CD14-positive monocyte (primary cell): ENCODE results near the gene HAO1. TPM values are rescaled to one million over a fixed set of nuclear protein-coding genes. Genes with fewer than 3 reads are reported as not detected.

Experiments used
- DNase-seq, 3 donors: peaks; one replicate each; pipeline ENCODE4 v3.0.0-alpha.2; 2011 to 2022
- H2AFZ ChIP-seq: 2 replicates; pipeline ENCODE4 v1.6.0; 2012; ENCODE audit warnings: mild to moderate bottlenecking, low read depth, low read length, inconsistent platforms; ENCODE audit not compliant: insufficient read depth, poor library complexity, severe bottlenecking
- H3K27ac ChIP-seq, 2 donors: 1 replicate in 1 of 2; 2 replicates in 1 of 2; pipeline ENCODE4 v1.5.1; 2012 to 2013; ENCODE audit warnings: low read length in 2 of 2, control low read depth in 1 of 2, inconsistent platforms in 1 of 2, low read depth in 1 of 2, mild to moderate bottlenecking in 1 of 2
- H3K27me3 ChIP-seq, 2 donors: one replicate each; pipeline versions ENCODE4 v1.6.0 to v1.6.1; 2011 to 2013; ENCODE audit warnings: low read length in 2 of 2; ENCODE audit not compliant: control insufficient read depth in 2 of 2, insufficient read depth in 2 of 2
- H3K36me3 ChIP-seq, 2 donors: replicated peaks in 1 of 2; 1 replicate in 1 of 2; 2 replicates in 1 of 2; pipeline versions ENCODE4 v1.5.1 to v1.6.1; 2012 to 2013; ENCODE audit warnings: low read length in 2 of 2, control low read depth in 1 of 2, inconsistent platforms in 1 of 2, mild to moderate bottlenecking in 1 of 2; ENCODE audit not compliant: insufficient read depth in 2 of 2, control insufficient read depth in 1 of 2
- H3K4me1 ChIP-seq, 2 donors: 1 replicate in 1 of 2; 2 replicates in 1 of 2; pipeline versions ENCODE4 v1.5.1 to v1.6.1; 2012 to 2013; ENCODE audit warnings: low read length in 2 of 2, control low read depth in 1 of 2, inconsistent platforms in 1 of 2, mild to moderate bottlenecking in 1 of 2, moderate library complexity in 1 of 2; ENCODE audit not compliant: insufficient read depth in 2 of 2, control insufficient read depth in 1 of 2
- H3K4me2 ChIP-seq: replicated peaks from 2 replicates; pipeline ENCODE3; 2012; ENCODE audit warnings: low read length, moderate library complexity, mild to moderate bottlenecking; ENCODE audit not compliant: poor library complexity, severe bottlenecking; ENCODE audit errors: extremely low read depth
- H3K4me3 ChIP-seq, 3 experiments: fragments of 200-600 bp in 1 of 3; sonication (generic) in 1 of 3; replicated peaks in 1 of 3; 1 replicate in 2 of 3; 2 replicates in 1 of 3; pipeline ENCODE4 v1.5.1; 2011 to 2013; ENCODE audit warnings: low read length in 3 of 3, mild to moderate bottlenecking in 3 of 3, control low read depth in 2 of 3, low read depth in 2 of 3, inconsistent platforms in 1 of 3, moderate library complexity in 1 of 3
- H3K79me2 ChIP-seq: 2 replicates; pipeline ENCODE4 v1.6.0; 2012; ENCODE audit warnings: mild to moderate bottlenecking, control low read depth, inconsistent platforms, low read length, moderate library complexity; ENCODE audit not compliant: insufficient read depth
- H3K9ac ChIP-seq: 2 replicates; pipeline ENCODE4 v1.6.0; 2017; ENCODE audit warnings: low read length, mild to moderate bottlenecking; ENCODE audit not compliant: insufficient read depth, poor library complexity, severe bottlenecking
- H3K9me3 ChIP-seq, 2 donors: replicated peaks in 1 of 2; 1 replicate in 1 of 2; 2 replicates in 1 of 2; pipeline versions ENCODE4 v1.5.1 to v1.6.1; 2012 to 2013; ENCODE audit warnings: low read length in 2 of 2, control low read depth in 1 of 2; ENCODE audit not compliant: control insufficient read depth in 1 of 2, insufficient read depth in 1 of 2
- H4K20me1 ChIP-seq: 2 replicates; pipeline ENCODE4 v1.6.0; 2012; ENCODE audit warnings: mild to moderate bottlenecking, low read length, control low read depth, moderate library complexity; ENCODE audit not compliant: insufficient read depth
- H3K27ac Mint-ChIP-seq, 7 donors: one replicate each; pipeline ENCODE4 v1.8.0; 2020; ENCODE audit warnings: mild to moderate bottlenecking in 7 of 7, mixed read lengths in 7 of 7, moderate library complexity in 6 of 7, inconsistent platforms in 2 of 7
- H3K27me3 Mint-ChIP-seq, 3 donors: one replicate each; pipeline ENCODE4 v1.8.0; 2021 to 2022; ENCODE audit warnings: low read depth in 3 of 3, mild to moderate bottlenecking in 3 of 3, mixed read lengths in 3 of 3, moderate library complexity in 3 of 3, inconsistent platforms in 1 of 3
- H3K36me3 Mint-ChIP-seq, 2 donors: one replicate each; pipeline ENCODE4 v1.8.0; 2020; ENCODE audit warnings: mixed read lengths in 2 of 2, inconsistent platforms in 1 of 2, mild to moderate bottlenecking in 1 of 2
- H3K4me1 Mint-ChIP-seq: one replicate; pipeline ENCODE4 v1.8.0; 2020; ENCODE audit warnings: mild to moderate bottlenecking, mixed read lengths
- H3K4me3 Mint-ChIP-seq, 2 donors: one replicate each; pipeline ENCODE4 v1.8.0; 2020; ENCODE audit warnings: mild to moderate bottlenecking in 2 of 2, mixed read lengths in 2 of 2, moderate library complexity in 1 of 2
- H3K9me3 Mint-ChIP-seq, 7 donors: one replicate each; pipeline ENCODE4 v1.8.0; 2020 to 2022; ENCODE audit warnings: mixed read lengths in 7 of 7, mild to moderate bottlenecking in 6 of 7, moderate library complexity in 6 of 7, inconsistent platforms in 2 of 7
- WGBS: methylation state at CpG from one replicate; pipeline ENCODE4 v1.1.5; 2013; ENCODE audit warnings: missing lambda C conversion rate; ENCODE audit not compliant: insufficient coverage; 5-methylcytosine and 5-hydroxymethylcytosine counted together
- intact Hi-C, 2 donors: fragments of 100-400 bp; cut with micrococcal nuclease; formaldehyde crosslinking; loops; one replicate each; pipeline versions ENCODE4 v1.15.0 to v1.15.1; 2023
- polyA plus RNA-seq, 3 donors: library from polyadenylated mRNA; depleted of rRNA in 1 of 3; unstranded in 2 of 3; stranded (reverse) in 1 of 3; fragments of 300-500 nt in 2 of 3; fragments of >200 nt in 1 of 3; fragmentation: Illumina TruSeq in 2 of 3; gene quantifications; 1 replicate in 2 of 3; 2 replicates in 1 of 3; pipeline ENCODE4 v1.2.3, GENCODE V29; 2012 to 2021
- TF ChIP-seq, protein P1 (sequence below): fragments of 200-600 bp; IDR thresholded peaks from one replicate; pipeline ENCODE4 v1.8.0; 2022; ENCODE audit warnings: antibody characterized with exemption, mild to moderate bottlenecking

HAO1 gene
- polyA plus RNA-seq, 3 donors, result not detected

DNA sequence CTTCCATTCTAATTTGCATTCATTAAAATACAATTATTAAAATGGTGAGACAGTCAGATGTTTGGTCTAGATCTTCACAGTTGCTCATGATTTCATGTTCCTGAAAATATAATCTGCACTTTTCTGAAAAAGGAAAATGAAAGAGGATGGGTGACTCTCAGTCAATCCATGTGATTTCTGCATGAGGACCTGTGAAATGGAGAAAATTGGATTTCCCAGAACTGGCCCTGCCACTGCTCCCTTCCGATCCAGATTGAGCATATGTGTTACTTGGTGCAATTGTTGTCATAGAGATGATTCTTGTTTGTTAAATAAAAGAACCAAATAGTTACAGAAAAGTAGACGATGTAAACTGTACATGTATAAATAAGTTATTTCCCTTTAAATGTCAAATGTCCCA lies 37.4 kb downstream of the HAO1 start:
- H3K4me1 ChIP-seq, result peaks cover 7 to 9% of the 10 kb centered on the region in 2 donors
- no peaks in the 10 kb centered on the region for H4K20me1 ChIP-seq
- Mint-ChIP-seq H3K27me3 (peaks cover 0 to 4% (median 3%) of the 10 kb centered on the region in 3 donors), H3K27ac (no peak overlapping the region), H3K4me1 (peaks cover 6% of the 10 kb centered on the region), H3K36me3 (no peaks in the 10 kb centered on the region), H3K9me3 (peaks cover 0 to 4% (median 0%) of the 10 kb centered on the region in 7 donors), H3K4me3 (no peak overlapping the region)
- H3K9ac ChIP-seq, result no peak overlapping the region
- H3K36me3 ChIP-seq, result no peaks in the 10 kb centered on the region
- no peak overlapping the region for H3K4me3 ChIP-seq
- TF ChIP-seq, protein P1, sequence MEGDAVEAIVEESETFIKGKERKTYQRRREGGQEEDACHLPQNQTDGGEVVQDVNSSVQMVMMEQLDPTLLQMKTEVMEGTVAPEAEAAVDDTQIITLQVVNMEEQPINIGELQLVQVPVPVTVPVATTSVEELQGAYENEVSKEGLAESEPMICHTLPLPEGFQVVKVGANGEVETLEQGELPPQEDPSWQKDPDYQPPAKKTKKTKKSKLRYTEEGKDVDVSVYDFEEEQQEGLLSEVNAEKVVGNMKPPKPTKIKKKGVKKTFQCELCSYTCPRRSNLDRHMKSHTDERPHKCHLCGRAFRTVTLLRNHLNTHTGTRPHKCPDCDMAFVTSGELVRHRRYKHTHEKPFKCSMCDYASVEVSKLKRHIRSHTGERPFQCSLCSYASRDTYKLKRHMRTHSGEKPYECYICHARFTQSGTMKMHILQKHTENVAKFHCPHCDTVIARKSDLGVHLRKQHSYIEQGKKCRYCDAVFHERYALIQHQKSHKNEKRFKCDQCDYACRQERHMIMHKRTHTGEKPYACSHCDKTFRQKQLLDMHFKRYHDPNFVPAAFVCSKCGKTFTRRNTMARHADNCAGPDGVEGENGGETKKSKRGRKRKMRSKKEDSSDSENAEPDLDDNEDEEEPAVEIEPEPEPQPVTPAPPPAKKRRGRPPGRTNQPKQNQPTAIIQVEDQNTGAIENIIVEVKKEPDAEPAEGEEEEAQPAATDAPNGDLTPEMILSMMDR, result no peak
- intact Hi-C loops, result no loop called here
- no peak overlapping the region for H3K27ac ChIP-seq
- DNase-seq, result no peak
- H3K27me3 ChIP-seq, result no peaks in the 10 kb centered on the region
- no CpG with 5 or more reads among the region's 2 CpGs for WGBS
- no peak overlapping the region for H2AFZ ChIP-seq
- H3K79me2 ChIP-seq, result no peaks in the 10 kb centered on the region
- no peak overlapping the region for H3K4me2 ChIP-seq
- no peaks in the 10 kb centered on the region for H3K9me3 ChIP-seq

DNA sequence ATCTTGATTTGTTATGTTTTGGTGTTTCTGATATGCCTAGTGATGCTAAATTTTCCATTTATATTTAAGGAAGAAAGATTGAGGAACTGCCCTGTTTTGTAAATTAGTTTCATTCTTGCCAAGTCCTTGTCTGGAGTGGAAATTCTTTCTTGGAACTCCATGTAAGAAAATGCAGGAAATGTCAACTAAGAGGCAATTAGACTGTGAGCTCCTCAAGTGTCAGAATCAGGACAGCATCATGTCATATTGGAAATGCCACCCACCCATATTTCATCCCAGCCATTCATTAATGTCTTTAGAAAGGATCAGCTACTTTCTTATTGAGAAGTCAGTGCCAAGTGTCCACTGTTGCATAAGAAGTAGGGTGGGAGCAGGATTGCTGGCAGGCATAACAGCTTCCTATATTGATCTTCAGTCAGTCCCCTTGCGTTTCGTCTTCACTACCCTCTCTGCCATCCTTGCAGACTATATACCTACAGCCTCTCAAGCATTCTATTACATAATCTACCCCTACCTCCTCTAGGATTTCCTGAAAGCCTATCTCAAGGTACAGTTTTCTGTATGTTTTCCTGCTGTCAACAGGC lies 42.4 kb downstream of the HAO1 start:
- TF ChIP-seq, protein P1, result no peak
- Histone ChIP-seq H3K4me1 (peaks cover 9 to 12% of the 10 kb centered on the region in 2 donors), H3K4me2 (peak overlapping the region; percentile 27), H3K9me3 (no peaks in the 10 kb centered on the region), H2AFZ (no peak overlapping the region), H3K9ac (no peak overlapping the region), H3K36me3 (no peaks in the 10 kb centered on the region), H3K27ac (no peak overlapping the region), H3K4me3 (peak overlapping the region in 1 of 3 experiments; percentile 3), H3K27me3 (no peaks in the 10 kb centered on the region), H4K20me1 (no peaks in the 10 kb centered on the region), H3K79me2 (no peaks in the 10 kb centered on the region)
- H3K36me3 Mint-ChIP-seq, result no peaks in the 10 kb centered on the region
- no peak overlapping the region for H3K4me3 Mint-ChIP-seq
- WGBS, result 13% methylated on average over 2 of the region's 2 CpGs
- H3K27ac Mint-ChIP-seq, result peak overlapping the region in 5 of 7 donors; percentile 47 to 74 (median 72)
- peaks cover 0 to 6% (median 0%) of the 10 kb centered on the region in 7 donors for H3K9me3 Mint-ChIP-seq
- intact Hi-C loops, result no loop called here
- DNase-seq, result peak in 2 of 3 donors; percentile 7 to 19
- peaks cover 11% of the 10 kb centered on the region for H3K4me1 Mint-ChIP-seq
- no peaks in the 10 kb centered on the region for H3K27me3 Mint-ChIP-seq
